Liver (tissue), 9 donors: Measurements from ENCODE around the gene UBR3. TPM values are rescaled to one million over a fixed set of nuclear protein-coding genes. Genes with fewer than 3 reads are reported as not detected.

Experiments
- DNase-seq: peaks from one replicate; pipeline ENCODE4 v3.0.0-alpha.2; 2017; ENCODE audit warnings: low spot score
- H3K27ac ChIP-seq, 2 donors: one replicate each; pipeline ENCODE4 v1.7.0; 2013; ENCODE audit warnings: inconsistent platforms in 2 of 2, low read length in 2 of 2, control low read depth in 1 of 2, low read depth in 1 of 2, mild to moderate bottlenecking in 1 of 2
- H3K27me3 ChIP-seq, 4 donors: one replicate each; pipeline versions ENCODE4 v1.6.1 to v1.7.0; 2013; ENCODE audit warnings: low read length in 3 of 4, inconsistent platforms in 1 of 4, mild to moderate bottlenecking in 1 of 4, moderate library complexity in 1 of 4; ENCODE audit not compliant: control insufficient read depth in 4 of 4, insufficient read depth in 4 of 4
- H3K36me3 ChIP-seq, 4 donors: one replicate each; pipeline versions ENCODE4 v1.6.1 to v1.7.0; 2013; ENCODE audit warnings: low read length in 3 of 4, mild to moderate bottlenecking in 3 of 4, low read depth in 1 of 4, moderate library complexity in 1 of 4; ENCODE audit not compliant: control insufficient read depth in 4 of 4, insufficient read depth in 3 of 4
- H3K4me1 ChIP-seq, 4 donors: one replicate each; pipeline versions ENCODE4 v1.6.1 to v1.7.0; 2013; ENCODE audit warnings: low read length in 3 of 4, mild to moderate bottlenecking in 3 of 4, moderate library complexity in 1 of 4; ENCODE audit not compliant: control insufficient read depth in 4 of 4, insufficient read depth in 4 of 4
- H3K4me3 ChIP-seq, 3 donors: one replicate each; pipeline versions ENCODE4 v1.6.1 to v1.7.0; 2013; ENCODE audit warnings: low read length in 3 of 3, control low read depth in 1 of 3, low read depth in 1 of 3, mild to moderate bottlenecking in 1 of 3
- H3K9ac ChIP-seq, 2 donors: one replicate each; pipeline ENCODE4 v1.7.0; 2013; ENCODE audit warnings: low read length in 2 of 2, mild to moderate bottlenecking in 2 of 2, moderate library complexity in 2 of 2, control low read depth in 1 of 2, low read depth in 1 of 2
- H3K9me3 ChIP-seq, 4 donors: one replicate each; pipeline versions ENCODE4 v1.6.1 to v1.7.0; 2013; ENCODE audit warnings: low read length in 3 of 4; ENCODE audit not compliant: control insufficient read depth in 4 of 4
- ATF3 ChIP-seq: IDR thresholded peaks from 2 replicates; pipeline ENCODE4 v1.6.1; 2016; ENCODE audit warnings: antibody characterized with exemption
- CTCF ChIP-seq: fragments of 150-350 bp; IDR thresholded peaks from 2 replicates; pipeline ENCODE4 v1.5.1; 2017; ENCODE audit warnings: improper control_type of control experiment, low read depth, low read length; ENCODE audit not compliant: missing input control
- EGR1 ChIP-seq, 2 donors: IDR thresholded peaks; 2 replicates each; pipeline ENCODE4 v1.6.1; 2016 to 2018; ENCODE audit warnings: antibody characterized with exemption in 2 of 2, low read depth in 2 of 2
- FOXA1 ChIP-seq: IDR thresholded peaks from 2 replicates; pipeline ENCODE4 v1.6.1; 2016; ENCODE audit warnings: antibody characterized with exemption
- GABPA ChIP-seq, 2 donors: IDR thresholded peaks in 1 of 2; conservative IDR thresholded peaks in 1 of 2; 2 replicates each; pipeline ENCODE4 v1.6.1; 2016; ENCODE audit warnings: antibody characterized with exemption in 2 of 2, mild to moderate bottlenecking in 1 of 2, moderate library complexity in 1 of 2
- HNF4A ChIP-seq, 2 donors: conservative IDR thresholded peaks; 2 replicates each; pipeline ENCODE4 v1.6.1; 2016; ENCODE audit warnings: antibody characterized with exemption in 2 of 2, mild to moderate bottlenecking in 2 of 2
- HNF4G ChIP-seq: IDR thresholded peaks from 2 replicates; pipeline ENCODE4 v1.6.1; 2016; ENCODE audit warnings: antibody characterized with exemption
- JUND ChIP-seq, 2 donors: IDR thresholded peaks; 2 replicates each; pipeline ENCODE4 v1.6.1; 2016; ENCODE audit warnings: antibody characterized with exemption in 2 of 2
- MAX ChIP-seq: IDR thresholded peaks from 2 replicates; pipeline ENCODE4 v1.6.1; 2016; ENCODE audit warnings: antibody characterized with exemption
- NR2F2 ChIP-seq: IDR thresholded peaks from 2 replicates; pipeline ENCODE4 v1.6.1; 2016; ENCODE audit warnings: antibody characterized with exemption
- RAD21 ChIP-seq, 2 donors: IDR thresholded peaks; 2 replicates each; pipeline ENCODE4 v1.6.1; 2016; ENCODE audit warnings: antibody characterized with exemption in 2 of 2, mild to moderate bottlenecking in 2 of 2
- REST ChIP-seq: IDR thresholded peaks from 2 replicates; pipeline ENCODE4 v1.6.1; 2016; ENCODE audit warnings: antibody characterized with exemption, mild to moderate bottlenecking
- RXRA ChIP-seq, 2 donors: IDR thresholded peaks; 2 replicates each; pipeline ENCODE4 v1.6.1; 2017 to 2018; ENCODE audit warnings: antibody characterized with exemption in 2 of 2, mild to moderate bottlenecking in 1 of 2
- SP1 ChIP-seq: IDR thresholded peaks from 2 replicates; pipeline ENCODE4 v1.6.1; 2018; ENCODE audit warnings: antibody characterized with exemption, mild to moderate bottlenecking
- TAF1 ChIP-seq: conservative IDR thresholded peaks from 2 replicates; pipeline ENCODE4 v1.6.1; 2016; ENCODE audit warnings: antibody characterized with exemption, mild to moderate bottlenecking
- ZBTB33 ChIP-seq: IDR thresholded peaks from 2 replicates; pipeline ENCODE4 v1.6.1; 2016; ENCODE audit warnings: antibody characterized with exemption
- WGBS: extraction: QIAGEN DNeasy Blood & Tissue Kit; methylation state at CpG from one replicate; pipeline ENCODE4 v1.1.7; 2013; 5-methylcytosine and 5-hydroxymethylcytosine counted together
- polyA plus RNA-seq, 2 donors: library from polyadenylated mRNA; stranded (reverse) in 1 of 2; unstranded in 1 of 2; fragments of 200-250 nt in 1 of 2; fragments of >200 nt in 1 of 2; fragmentation: Nextera tagmentation in 1 of 2; extraction: Ambion mirVana in 1 of 2; gene quantifications; one replicate each; pipeline versions ENCODE4 v1.2.1 to v1.2.3, GENCODE V29; 2013 to 2015
- total RNA-seq, 2 donors: library from RNA; depleted of rRNA; stranded (reverse); fragments of >200 nt; gene quantifications; one replicate each; pipeline ENCODE4 v1.2.3, GENCODE V29; 2014
- donor health status: healthy.
- donor health status: healthy.
- donor health status: healthy.
- donor health status: healthy.
- donor health status: healthy.

Gene UBR3
- total and polyA plus RNA-seq, 4 donors: 8.5 to 69.4 (median 28.4) TPM

GRCh38 chr2:169909376-169909775, 82.1 kb downstream of the UBR3 start (continued):
- TF ChIP-seq MAX (no peak), ATF3 (no peak), TAF1 (no peak), CTCF (no peak), FOXA1 (no peak)

GRCh38 chr2:169910109-169910799, 83.0 kb downstream of the UBR3 start:
- Histone ChIP-seq H3K4me3 (no peak overlapping the region), H3K9me3 (no peaks in the 10 kb centered on the region), H3K4me1 (no peaks in the 10 kb centered on the region), H3K36me3 (peaks cover 0 to 12% (median 1%) of the 10 kb centered on the region in 4 donors), H3K27me3 (no peaks in the 10 kb centered on the region), H3K27ac (no peak overlapping the region), H3K9ac (no peak overlapping the region)
- TF ChIP-seq NR2F2: no peak
- TF ChIP-seq SP1: no peak
- TF ChIP-seq HNF4A (conservative IDR thresholded peaks at IDR 0.05): no peak
- no peak for TF ChIP-seq RAD21 (IDR thresholded peaks at IDR 0.05)
- TF ChIP-seq MAX: no peak
- no peak for TF ChIP-seq JUND (IDR thresholded peaks at IDR 0.05)
- no peak for TF ChIP-seq REST
- no peak for TF ChIP-seq RXRA (IDR thresholded peaks at IDR 0.05)
- TF ChIP-seq ATF3: no peak
- TF ChIP-seq GABPA (IDR thresholded peaks at IDR 0.05 in 1 of 2, conservative IDR thresholded peaks at IDR 0.05 in 1 of 2): no peak
- TF ChIP-seq ZBTB33: no peak
- TF ChIP-seq CTCF: no peak
- TF ChIP-seq TAF1: no peak
- no peak for TF ChIP-seq HNF4G
- TF ChIP-seq EGR1 (IDR thresholded peaks at IDR 0.05; ENCODE audit: low read depth in 2 of 2): no peak
- no peak for TF ChIP-seq FOXA1
- 72% methylated on average over 7 of the region's 7 CpGs for WGBS
- no peak for DNase-seq
